ENCODE data around the gene GUCY1B1.
A peak's percentile ranks its signal among the peaks of the same experiment; 100 is the strongest.

Gene GUCY1B1

DNA sequence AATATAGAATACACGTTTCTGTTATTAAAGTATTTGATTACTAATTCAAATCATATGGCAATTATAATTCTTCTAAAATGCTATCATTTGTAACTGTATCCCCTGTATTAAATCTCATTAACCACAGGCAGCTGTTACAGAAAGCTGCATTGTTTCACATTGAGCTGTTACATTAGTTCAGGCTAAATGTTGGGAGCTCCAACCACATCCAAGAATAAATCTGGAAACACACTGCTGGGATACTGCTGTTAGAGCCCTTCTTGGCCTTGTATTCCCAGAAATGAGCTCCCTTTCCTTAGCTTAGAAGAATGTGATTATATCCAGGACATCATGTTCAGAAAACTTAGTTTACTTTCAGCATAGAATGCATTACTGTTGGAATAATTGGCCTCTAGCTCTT is 48.2 kb downstream of the GUCY1B1 start:
- Histone ChIP-seq H3K4me3 (ENCODE audit: low read depth, low read length) (no peak overlapping the region), H3K27me3 (no peaks in the 10 kb centered on the region), H3K9me3 (no peaks in the 10 kb centered on the region), H3K4me1 (no peaks in the 10 kb centered on the region), H3K36me3 (no peaks in the 10 kb centered on the region)
- TF ChIP-seq, protein P1, sequence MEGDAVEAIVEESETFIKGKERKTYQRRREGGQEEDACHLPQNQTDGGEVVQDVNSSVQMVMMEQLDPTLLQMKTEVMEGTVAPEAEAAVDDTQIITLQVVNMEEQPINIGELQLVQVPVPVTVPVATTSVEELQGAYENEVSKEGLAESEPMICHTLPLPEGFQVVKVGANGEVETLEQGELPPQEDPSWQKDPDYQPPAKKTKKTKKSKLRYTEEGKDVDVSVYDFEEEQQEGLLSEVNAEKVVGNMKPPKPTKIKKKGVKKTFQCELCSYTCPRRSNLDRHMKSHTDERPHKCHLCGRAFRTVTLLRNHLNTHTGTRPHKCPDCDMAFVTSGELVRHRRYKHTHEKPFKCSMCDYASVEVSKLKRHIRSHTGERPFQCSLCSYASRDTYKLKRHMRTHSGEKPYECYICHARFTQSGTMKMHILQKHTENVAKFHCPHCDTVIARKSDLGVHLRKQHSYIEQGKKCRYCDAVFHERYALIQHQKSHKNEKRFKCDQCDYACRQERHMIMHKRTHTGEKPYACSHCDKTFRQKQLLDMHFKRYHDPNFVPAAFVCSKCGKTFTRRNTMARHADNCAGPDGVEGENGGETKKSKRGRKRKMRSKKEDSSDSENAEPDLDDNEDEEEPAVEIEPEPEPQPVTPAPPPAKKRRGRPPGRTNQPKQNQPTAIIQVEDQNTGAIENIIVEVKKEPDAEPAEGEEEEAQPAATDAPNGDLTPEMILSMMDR (IDR thresholded peaks at IDR 0.05; ENCODE audit: low read depth, low read length), result no peak
- DNase-seq, result no peak

DNA sequence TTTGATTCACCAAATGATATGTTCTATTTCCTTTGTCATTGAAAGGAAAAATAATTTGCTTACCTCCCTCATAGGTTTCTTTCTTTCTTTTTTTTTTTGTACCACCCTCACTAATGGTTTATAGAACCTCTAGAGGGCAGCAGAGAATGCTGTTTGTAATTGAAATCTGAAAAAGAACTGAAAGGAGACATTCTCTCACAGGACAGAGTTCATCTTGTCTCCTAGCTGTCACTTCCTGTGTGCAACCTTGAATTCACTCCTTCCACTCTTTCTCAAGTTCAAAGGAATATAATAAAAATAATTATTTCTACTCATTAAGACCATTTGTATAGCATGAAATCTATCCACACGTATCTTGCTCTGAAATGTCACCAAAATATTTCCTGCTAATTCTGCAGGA is 51.0 kb downstream of the GUCY1B1 start:
- no peaks in the 10 kb centered on the region for H3K4me1 ChIP-seq
- DNase-seq, result no peak
- no peaks in the 10 kb centered on the region for H3K27me3 ChIP-seq
- TF ChIP-seq, protein P1 (IDR thresholded peaks at IDR 0.05; ENCODE audit: low read depth, low read length), result peak; percentile 71
- H3K4me3 ChIP-seq (ENCODE audit: low read depth, low read length), result no peak overlapping the region
- no peaks in the 10 kb centered on the region for H3K9me3 ChIP-seq
- H3K36me3 ChIP-seq, result no peaks in the 10 kb centered on the region

DNA sequence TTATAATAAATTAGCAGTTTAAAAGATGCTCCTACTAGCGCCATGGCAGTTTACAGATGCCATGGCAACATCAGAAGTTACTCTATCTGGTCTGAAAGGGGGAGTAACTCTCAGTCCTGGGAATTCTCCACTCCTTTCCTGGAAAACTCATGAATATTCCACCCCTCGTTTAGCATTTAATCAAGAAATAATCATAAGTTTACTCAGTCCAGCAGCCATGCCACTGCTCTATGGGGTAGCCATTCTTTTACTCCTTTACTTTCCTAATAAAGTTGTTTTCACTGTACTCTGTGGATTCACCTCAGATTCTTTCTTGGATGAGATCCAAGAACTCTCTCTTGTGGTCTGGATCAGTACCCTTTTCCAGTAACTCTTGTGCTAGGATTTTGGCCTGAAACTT is 52.3 kb downstream of the GUCY1B1 start:
- Histone ChIP-seq H3K36me3 (no peaks in the 10 kb centered on the region), H3K27me3 (no peaks in the 10 kb centered on the region), H3K9me3 (no peaks in the 10 kb centered on the region), H3K4me1 (no peaks in the 10 kb centered on the region), H3K4me3 (ENCODE audit: low read depth, low read length) (no peak overlapping the region)
- DNase-seq, result no peak
- TF ChIP-seq, protein P1 (IDR thresholded peaks at IDR 0.05; ENCODE audit: low read depth, low read length), result no peak

DNA sequence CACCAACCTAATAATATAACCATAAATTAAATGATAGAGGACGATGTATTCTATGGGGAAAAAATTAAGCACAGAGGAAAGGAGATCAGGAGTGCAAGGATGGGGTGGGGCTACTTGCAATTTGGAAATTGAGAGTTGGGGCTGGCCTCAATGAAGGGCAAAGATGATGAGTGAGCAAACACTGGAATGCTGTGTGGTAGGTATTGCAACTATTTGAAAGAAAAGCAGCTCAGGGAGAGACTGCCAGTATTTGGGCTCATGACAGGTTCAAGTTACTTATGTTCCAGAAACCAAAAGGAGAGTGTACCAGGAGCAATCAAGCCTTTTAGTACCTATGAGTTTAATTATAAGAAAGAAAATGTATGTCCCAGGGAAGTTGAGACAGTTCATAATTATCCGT is 59.8 kb downstream of the GUCY1B1 start:
- Histone ChIP-seq H3K36me3 (no peaks in the 10 kb centered on the region), H3K9me3 (no peaks in the 10 kb centered on the region; the same call in 1 of the 2 replicates), H3K27me3 (peaks cover 10% of the 10 kb centered on the region; the same call in 1 of the 2 replicates), H3K4me3 (ENCODE audit: low read depth, low read length) (no peak overlapping the region), H3K4me1 (no peaks in the 10 kb centered on the region)
- TF ChIP-seq, protein P1 (IDR thresholded peaks at IDR 0.05; ENCODE audit: low read depth, low read length), result no peak
- DNase-seq, result no peak

DNA sequence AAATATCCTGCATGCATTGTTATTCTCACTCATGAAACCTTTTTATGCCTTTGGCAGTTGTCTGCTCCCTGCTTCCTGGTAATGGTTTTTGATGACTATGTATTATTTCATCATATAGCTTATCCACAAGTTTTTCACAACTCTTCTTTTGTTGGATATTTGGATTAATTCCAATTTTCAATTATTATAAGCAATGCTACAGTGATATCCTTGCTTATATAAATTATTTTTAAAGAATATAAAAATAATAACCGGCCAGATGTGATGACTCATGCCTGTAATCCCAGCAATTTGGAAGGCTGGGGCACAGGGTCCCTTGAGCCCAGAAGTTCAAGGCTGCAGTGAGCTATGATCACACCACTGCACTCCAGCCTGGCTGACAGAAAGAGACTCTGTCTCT is 60.2 kb downstream of the GUCY1B1 start:
- Histone ChIP-seq H3K36me3 (no peaks in the 10 kb centered on the region), H3K4me3 (ENCODE audit: low read depth, low read length) (no peak overlapping the region), H3K27me3 (peaks cover 10% of the 10 kb centered on the region; the same call in 1 of the 2 replicates), H3K9me3 (no peaks in the 10 kb centered on the region; the same call in 1 of the 2 replicates), H3K4me1 (no peaks in the 10 kb centered on the region)
- no peak for DNase-seq
- TF ChIP-seq, protein P1 (IDR thresholded peaks at IDR 0.05; ENCODE audit: low read depth, low read length), result no peak

DNA sequence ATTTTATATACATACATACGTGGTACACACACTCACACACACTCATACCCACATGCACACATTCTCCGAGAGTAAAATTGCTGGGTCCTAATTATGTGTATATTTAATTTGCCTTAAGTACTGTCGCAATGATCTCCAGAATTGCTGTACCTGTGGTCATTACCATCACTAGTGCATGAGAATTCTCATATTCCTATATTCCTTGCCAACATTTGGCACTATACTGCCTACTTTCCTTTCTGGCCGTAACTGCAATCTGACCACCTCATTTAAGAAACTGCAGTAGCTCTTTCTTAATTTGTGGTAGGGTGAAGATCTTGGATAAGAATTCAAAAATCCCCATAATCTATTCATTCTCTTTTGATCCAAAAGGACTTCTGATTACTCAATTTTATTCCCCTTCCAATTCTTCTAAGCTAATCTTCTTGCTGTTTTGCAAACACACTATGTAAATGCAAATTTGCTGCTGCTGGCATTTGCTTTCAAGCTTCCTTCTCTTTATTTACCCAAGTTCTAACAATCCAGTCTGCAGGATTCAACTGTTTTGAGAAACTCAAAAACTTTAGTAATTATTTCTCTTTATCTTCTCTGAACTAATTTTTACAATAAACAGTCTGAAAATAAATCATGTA is 62.2 kb downstream of the GUCY1B1 start:
- Histone ChIP-seq H3K9me3 (no peaks in the 10 kb centered on the region; the same call in 1 of the 2 replicates), H3K4me3 (ENCODE audit: low read depth, low read length) (no peak overlapping the region), H3K27me3 (peaks cover 10% of the 10 kb centered on the region; the same call in 1 of the 2 replicates), H3K36me3 (no peaks in the 10 kb centered on the region), H3K4me1 (no peaks in the 10 kb centered on the region)
- no peak for DNase-seq
- TF ChIP-seq, protein P1 (IDR thresholded peaks at IDR 0.05; ENCODE audit: low read depth, low read length), result no peak

All from BE2C (cell line).